HepG2 (cell line): ENCODE measurements around the gene EIF3J. TPM values are rescaled to one million over a fixed set of nuclear protein-coding genes. Genes with fewer than 3 reads are reported as not detected.

ENCODE experiments used
- ASH2L ChIP-seq: fragments of 300-600, 200-600 bp; sonication (generic); IDR thresholded peaks from 2 replicates; pipeline ENCODE4 v1.7.0; 2017; ENCODE audit warnings: low read depth, mild to moderate bottlenecking, moderate library complexity, mixed read lengths, low read length; ENCODE audit not compliant: insufficient read length
- ATRX ChIP-seq: sonication (generic); formaldehyde crosslinking; IDR thresholded peaks from 2 replicates; pipeline ENCODE4 v1.4.0; 2020; ENCODE audit warnings: missing genetic modification reagents, borderline replicate concordance
- CREB1 ChIP-seq, 2 experiments: fragments of 450-650 bp in 1 of 2; IDR thresholded peaks; 2 replicates each; pipeline ENCODE4 v1.6.1; 2016 to 2017; ENCODE audit warnings: control low read depth in 1 of 2, mild to moderate bottlenecking in 1 of 2, missing compliant biosample characterization in 1 of 2, missing genetic modification characterization in 1 of 2
- DMAP1 ChIP-seq: IDR thresholded peaks from 2 replicates; pipeline ENCODE4 v1.6.1; 2016
- ELF3 ChIP-seq: IDR thresholded peaks from 2 replicates; pipeline ENCODE4 v1.6.1; 2016; ENCODE audit warnings: missing genetic modification reagents, missing compliant biosample characterization
- FOXP1 ChIP-seq, 2 experiments: fragments of 450-650 bp in 1 of 2; IDR thresholded peaks; 2 replicates each; pipeline ENCODE4 v1.6.1; 2017 to 2018; ENCODE audit warnings: antibody characterized with exemption in 1 of 2
- GABPA ChIP-seq, 2 experiments: IDR thresholded peaks; 2 replicates each; pipeline ENCODE4 v1.6.1; 2011 to 2016; ENCODE audit warnings: low read depth in 2 of 2, low read length in 1 of 2, missing biosample characterization in 1 of 2, missing genetic modification characterization in 1 of 2
- GZF1 ChIP-seq: sonication (generic); formaldehyde crosslinking; IDR thresholded peaks from 2 replicates; pipeline ENCODE4 v1.5.1; 2020; ENCODE audit warnings: mild to moderate bottlenecking, missing genetic modification reagents
- HDAC1 ChIP-seq: sonication (generic); formaldehyde crosslinking; IDR thresholded peaks from 2 replicates; pipeline ENCODE4 v1.5.1; 2020; ENCODE audit warnings: mild to moderate bottlenecking, missing genetic modification reagents
- MTF2 ChIP-seq: sonication (generic); formaldehyde crosslinking; IDR thresholded peaks from 2 replicates; pipeline ENCODE4 v1.5.0; 2020; ENCODE audit warnings: missing genetic modification reagents, borderline replicate concordance
- PPARG ChIP-seq: conservative IDR thresholded peaks from 2 replicates; pipeline ENCODE4 v1.6.1; 2016; ENCODE audit warnings: missing biosample characterization, missing genetic modification reagents
- SAP130 ChIP-seq: IDR thresholded peaks from 2 replicates; pipeline ENCODE4 v1.6.1; 2016; ENCODE audit warnings: low read depth
- SIX1 ChIP-seq: sonication (generic); formaldehyde crosslinking; IDR thresholded peaks from 2 replicates; pipeline ENCODE4 v1.4.0; 2020; ENCODE audit warnings: missing genetic modification reagents, borderline replicate concordance
- ZBTB3 ChIP-seq: sonication (generic); formaldehyde crosslinking; IDR thresholded peaks from 2 replicates; pipeline ENCODE4 v1.4.0; 2020; ENCODE audit warnings: low read depth, mild to moderate bottlenecking, moderate library complexity, missing genetic modification reagents, borderline replicate concordance
- ZBTB38 ChIP-seq: sonication (generic); formaldehyde crosslinking; IDR thresholded peaks from 2 replicates; pipeline ENCODE4 v1.5.1; 2020; ENCODE audit warnings: mild to moderate bottlenecking, missing genetic modification reagents
- ZNF143 ChIP-seq: sonication (generic); formaldehyde crosslinking; IDR thresholded peaks from 2 replicates; pipeline ENCODE4 v1.4.0; 2020; ENCODE audit warnings: missing genetic modification reagents
- ZNF24 ChIP-seq: fragments of 450-650 bp; IDR thresholded peaks from 2 replicates; pipeline ENCODE4 v1.6.1; 2017; ENCODE audit warnings: antibody characterized with exemption, mild to moderate bottlenecking
- ZNF562 ChIP-seq: sonication (generic); formaldehyde crosslinking; IDR thresholded peaks from 2 replicates; pipeline ENCODE4 v1.8.0; 2022; ENCODE audit warnings: missing genetic modification reagents, borderline replicate concordance
- ZNF563 ChIP-seq: sonication (generic); formaldehyde crosslinking; IDR thresholded peaks from 2 replicates; pipeline ENCODE4 v1.8.0; 2022; ENCODE audit warnings: mild to moderate bottlenecking, moderate library complexity, missing genetic modification reagents
- ZNF614 ChIP-seq: IDR thresholded peaks from 2 replicates; pipeline ENCODE4 v1.6.1; 2018; ENCODE audit warnings: missing biosample characterization, missing genetic modification reagents, inconsistent platforms, borderline replicate concordance
- ZNF616 ChIP-seq: sonication (generic); formaldehyde crosslinking; IDR thresholded peaks from 2 replicates; pipeline ENCODE4 v1.5.0; 2020; ENCODE audit warnings: low read depth, mild to moderate bottlenecking, missing genetic modification reagents
- ZNF891 ChIP-seq: sonication (generic); formaldehyde crosslinking; IDR thresholded peaks from 2 replicates; pipeline ENCODE4 v1.5.0; 2020; ENCODE audit warnings: mild to moderate bottlenecking, missing genetic modification reagents
- ZSCAN20 ChIP-seq: sonication (generic); formaldehyde crosslinking; IDR thresholded peaks from 2 replicates; pipeline ENCODE4 v1.4.0; 2020; ENCODE audit warnings: missing genetic modification reagents, mild to moderate bottlenecking, borderline replicate concordance
- ZSCAN29 ChIP-seq: sonication (generic); formaldehyde crosslinking; conservative IDR thresholded peaks from 2 replicates; pipeline ENCODE4 v1.4.0; 2020; ENCODE audit warnings: mild to moderate bottlenecking, missing genetic modification reagents
- polyA plus RNA-seq, 8 experiments: library from polyadenylated mRNA; depleted of rRNA in 3 of 8; stranded (reverse) in 7 of 8; unstranded in 1 of 8; fragments of >200 nt; fragmentation: Illumina TruSeq in 4 of 8; extraction: Trizol in 4 of 8; gene quantifications; 2 replicates each; pipeline versions ENCODE4 v1.2.1 to v1.2.3, GENCODE V29; 2011 to 2016; ENCODE audit warnings: low read depth in 4 of 8, missing spikeins in 1 of 8, mixed read lengths in 1 of 8; ENCODE audit not compliant: insufficient read depth in 1 of 8
- total RNA-seq, 5 experiments: library from RNA; depleted of rRNA; stranded (reverse); fragments of >200 nt; fragmentation: Illumina TruSeq; extraction: Trizol; gene quantifications; 2 replicates each; pipeline ENCODE4 v1.2.3, GENCODE V29; 2016; ENCODE audit warnings: low read depth in 1 of 5
- TF ChIP-seq, protein P1 (sequence below): sonication (generic); formaldehyde crosslinking; IDR thresholded peaks from 2 replicates; pipeline ENCODE4 v1.4.0; 2020; ENCODE audit warnings: missing genetic modification reagents, mild to moderate bottlenecking, borderline replicate concordance
- TF ChIP-seq, protein P2 (sequence below): sonication (generic); formaldehyde crosslinking; IDR thresholded peaks from 2 replicates; pipeline ENCODE4 v1.4.0; 2020; ENCODE audit warnings: missing genetic modification reagents, borderline replicate concordance

Gene EIF3J
- total and polyA plus RNA-seq, 2 of the 13 experiments (the other 11 are each of a cell fraction or from before 2014, with no cell fraction given) = 51.7 to 69.2 TPM

DNA sequence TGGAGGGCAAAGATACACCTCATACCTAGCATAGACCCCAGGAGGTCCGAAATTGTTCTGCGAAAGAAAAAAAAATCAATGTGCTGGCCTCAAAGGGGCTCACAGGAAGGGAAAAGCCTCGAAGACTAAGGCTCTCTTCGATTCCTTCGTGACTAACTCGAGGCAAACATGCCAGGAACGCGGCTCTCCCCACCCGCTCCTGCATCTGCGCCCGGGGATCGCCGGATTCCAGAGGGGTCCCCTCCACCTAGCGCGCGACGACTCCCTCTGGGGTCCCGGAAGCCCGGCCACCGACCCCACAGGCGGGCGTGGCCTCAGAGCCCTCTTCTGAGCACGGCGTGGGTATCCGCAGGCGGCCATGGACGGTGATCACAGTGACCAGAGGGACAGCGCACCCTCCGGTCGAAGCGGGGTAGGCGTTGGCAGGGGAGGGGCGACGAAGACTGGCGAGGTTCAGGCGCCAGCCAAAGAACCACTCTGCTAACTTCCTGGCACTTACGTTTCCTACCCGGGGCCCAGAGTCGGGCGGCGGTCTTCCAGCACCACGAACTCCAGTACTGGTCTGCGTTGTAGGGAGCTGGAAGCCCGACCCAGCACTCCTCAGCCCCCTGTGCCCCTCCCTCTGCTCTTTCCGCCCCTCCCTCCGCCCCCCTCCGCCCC lies 515 bp upstream of the EIF3J start (continued):
- TF ChIP-seq ATRX (CRISPR knock-in tag) = no peak
- no peak for TF ChIP-seq ZNF562 (CRISPR knock-in tag)
- TF ChIP-seq ZNF891 (CRISPR knock-in tag) = no peak; the same call in 1 of the 2 replicates
- no peak for TF ChIP-seq ZBTB38 (CRISPR knock-in tag)
- TF ChIP-seq SAP130 (CRISPR knock-in tag) = peak; percentile 69
- TF ChIP-seq DMAP1 = peak; percentile 53; the same call in 1 of the 2 replicates
- TF ChIP-seq SIX1 = no peak
- TF ChIP-seq GZF1 (CRISPR knock-in tag) = no peak
- TF ChIP-seq, protein P1, sequence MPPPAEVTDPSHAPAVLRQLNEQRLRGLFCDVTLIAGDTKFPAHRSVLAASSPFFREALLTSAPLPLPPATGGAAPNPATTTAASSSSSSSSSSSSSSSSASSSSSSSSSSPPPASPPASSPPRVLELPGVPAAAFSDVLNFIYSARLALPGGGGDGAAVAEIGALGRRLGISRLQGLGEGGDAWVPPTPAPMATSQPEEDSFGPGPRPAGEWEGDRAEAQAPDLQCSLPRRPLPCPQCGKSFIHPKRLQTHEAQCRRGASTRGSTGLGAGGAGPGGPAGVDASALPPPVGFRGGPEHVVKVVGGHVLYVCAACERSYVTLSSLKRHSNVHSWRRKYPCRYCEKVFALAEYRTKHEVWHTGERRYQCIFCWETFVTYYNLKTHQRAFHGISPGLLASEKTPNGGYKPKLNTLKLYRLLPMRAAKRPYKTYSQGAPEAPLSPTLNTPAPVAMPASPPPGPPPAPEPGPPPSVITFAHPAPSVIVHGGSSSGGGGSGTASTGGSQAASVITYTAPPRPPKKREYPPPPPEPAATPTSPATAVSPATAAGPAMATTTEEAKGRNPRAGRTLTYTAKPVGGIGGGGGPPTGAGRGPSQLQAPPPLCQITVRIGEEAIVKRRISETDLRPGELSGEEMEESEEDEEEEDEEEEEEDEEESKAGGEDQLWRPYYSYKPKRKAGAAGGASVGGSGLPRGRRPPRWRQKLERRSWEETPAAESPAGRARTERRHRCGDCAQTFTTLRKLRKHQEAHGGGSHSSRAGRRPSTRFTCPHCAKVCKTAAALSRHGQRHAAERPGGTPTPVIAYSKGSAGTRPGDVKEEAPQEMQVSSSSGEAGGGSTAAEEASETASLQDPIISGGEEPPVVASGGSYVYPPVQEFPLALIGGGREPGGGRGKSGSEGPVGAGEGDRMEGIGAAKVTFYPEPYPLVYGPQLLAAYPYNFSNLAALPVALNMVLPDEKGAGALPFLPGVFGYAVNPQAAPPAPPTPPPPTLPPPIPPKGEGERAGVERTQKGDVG (CRISPR knock-in tag) = no peak
- TF ChIP-seq ZNF614 (CRISPR knock-in tag) = no peak; the same call in 1 of the 2 replicates
- TF ChIP-seq CREB1 (IDR thresholded peaks at IDR 0.05) = no peak
- no peak for TF ChIP-seq CREB1 (CRISPR knock-in tag; IDR thresholded peaks at IDR 0.05)
- no peak; the same call in 1 of the 2 replicates for TF ChIP-seq ZBTB3
- no peak for TF ChIP-seq ZNF24
- no peak for TF ChIP-seq MTF2 (CRISPR knock-in tag)
- TF ChIP-seq ZNF143 (CRISPR knock-in tag) = no peak
- TF ChIP-seq PPARG = peak; percentile 37; the same call in 1 of the 2 replicates
- no peak for TF ChIP-seq ZSCAN29
- TF ChIP-seq ASH2L = peak; percentile 16
- TF ChIP-seq HDAC1 = 0 out of 2 replicates have a peak, but pooled peaks have one; percentile 46
- no peak for TF ChIP-seq GABPA (IDR thresholded peaks at IDR 0.05; ENCODE audit: low read depth, low read length)
- TF ChIP-seq GABPA (CRISPR knock-in tag; IDR thresholded peaks at IDR 0.05; ENCODE audit: low read depth) = peak; percentile 45; the same call in 1 of the 2 replicates
- no peak for TF ChIP-seq ZNF616 (CRISPR knock-in tag)
- no peak for TF ChIP-seq ZNF563 (CRISPR knock-in tag)
- no peak for TF ChIP-seq FOXP1 (IDR thresholded peaks at IDR 0.05)
- TF ChIP-seq FOXP1 (CRISPR knock-in tag; IDR thresholded peaks at IDR 0.05) = peak; percentile 19; the same call in 1 of the 2 replicates
- peak; percentile 40; the same call in 1 of the 2 replicates for TF ChIP-seq ELF3 (CRISPR knock-in tag)
- peak; percentile 74 for TF ChIP-seq ZSCAN20 (CRISPR knock-in tag)
- TF ChIP-seq, protein P2, sequence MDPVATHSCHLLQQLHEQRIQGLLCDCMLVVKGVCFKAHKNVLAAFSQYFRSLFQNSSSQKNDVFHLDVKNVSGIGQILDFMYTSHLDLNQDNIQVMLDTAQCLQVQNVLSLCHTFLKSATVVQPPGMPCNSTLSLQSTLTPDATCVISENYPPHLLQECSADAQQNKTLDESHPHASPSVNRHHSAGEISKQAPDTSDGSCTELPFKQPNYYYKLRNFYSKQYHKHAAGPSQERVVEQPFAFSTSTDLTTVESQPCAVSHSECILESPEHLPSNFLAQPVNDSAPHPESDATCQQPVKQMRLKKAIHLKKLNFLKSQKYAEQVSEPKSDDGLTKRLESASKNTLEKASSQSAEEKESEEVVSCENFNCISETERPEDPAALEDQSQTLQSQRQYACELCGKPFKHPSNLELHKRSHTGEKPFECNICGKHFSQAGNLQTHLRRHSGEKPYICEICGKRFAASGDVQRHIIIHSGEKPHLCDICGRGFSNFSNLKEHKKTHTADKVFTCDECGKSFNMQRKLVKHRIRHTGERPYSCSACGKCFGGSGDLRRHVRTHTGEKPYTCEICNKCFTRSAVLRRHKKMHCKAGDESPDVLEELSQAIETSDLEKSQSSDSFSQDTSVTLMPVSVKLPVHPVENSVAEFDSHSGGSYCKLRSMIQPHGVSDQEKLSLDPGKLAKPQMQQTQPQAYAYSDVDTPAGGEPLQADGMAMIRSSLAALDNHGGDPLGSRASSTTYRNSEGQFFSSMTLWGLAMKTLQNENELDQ = no peak
